Esophagus squamous epithelium (tissue), 4 donors: ENCODE measurements around the gene TEKT5.

ENCODE experiments used
- CTCF ChIP-seq, 6 experiments: fragments of 450-650 bp in 4 of 6; fragments of 200-600 bp in 2 of 6; sonication (generic) in 2 of 6; IDR thresholded peaks; one replicate each; pipeline ENCODE4 v1.5.1; 2016 to 2019; ENCODE audit warnings: antibody characterized with exemption in 6 of 6, mild to moderate bottlenecking in 4 of 6, moderate library complexity in 4 of 6
- POLR2A ChIP-seq, 4 donors: fragments of 450-650 bp; IDR thresholded peaks; one replicate each; pipeline ENCODE4 v1.6.1; 2017; ENCODE audit warnings: antibody characterized with exemption in 4 of 4, mild to moderate bottlenecking in 4 of 4, moderate library complexity in 3 of 4

GRCh38 chr16:10682604-10683003 is 12.1 kb downstream of the TEKT5 start:
- TF ChIP-seq CTCF (IDR thresholded peaks at IDR 0.05) (no peak), POLR2A (IDR thresholded peaks at IDR 0.05) (no peak)
